ENCODE results near the gene BFAR.
"Not testable (repeated sequence)": the region's sequence is repeated elsewhere in the genome, so short reads cannot be mapped to it uniquely, and the experiment has no call there.

The BFAR gene

DNA sequence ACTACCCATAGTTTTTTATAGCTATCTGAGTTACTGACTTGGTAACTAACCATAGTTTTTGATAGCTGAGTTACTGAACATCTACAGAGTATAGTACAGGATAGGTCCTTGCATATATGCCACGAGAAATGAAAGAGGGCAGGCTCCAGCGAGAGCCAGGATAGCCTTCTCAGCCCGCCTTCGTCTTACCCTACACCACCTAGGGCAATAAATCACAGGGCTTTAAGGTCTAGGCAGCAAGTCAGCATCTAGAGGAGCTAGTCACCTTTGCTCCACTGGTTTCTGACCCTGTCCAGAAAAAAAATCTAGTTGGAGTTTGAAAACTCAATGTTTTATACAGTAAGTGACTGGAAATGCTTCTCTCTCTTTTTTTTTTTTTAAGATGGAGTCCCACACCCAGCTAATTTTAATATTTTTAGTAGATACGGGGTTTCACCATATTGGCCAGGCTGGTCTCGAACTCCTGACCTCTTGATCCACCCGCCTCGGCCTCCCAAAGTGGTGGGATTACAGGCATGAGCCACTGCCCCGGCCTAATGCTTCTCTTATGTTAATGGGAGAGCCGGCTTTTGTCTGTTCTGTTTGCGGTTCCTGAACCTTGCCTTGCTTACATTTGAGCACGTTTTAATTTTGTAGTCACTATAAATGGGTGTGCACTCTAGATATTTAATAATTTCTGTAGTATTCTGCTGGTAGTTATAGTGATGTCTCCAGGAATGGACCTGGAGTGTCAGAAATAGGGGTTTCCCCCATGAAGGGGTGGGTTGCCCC, 2.8 kb downstream of the BFAR start:
- DNase-seq (ENCODE audit: low spot score), result no peak

DNA sequence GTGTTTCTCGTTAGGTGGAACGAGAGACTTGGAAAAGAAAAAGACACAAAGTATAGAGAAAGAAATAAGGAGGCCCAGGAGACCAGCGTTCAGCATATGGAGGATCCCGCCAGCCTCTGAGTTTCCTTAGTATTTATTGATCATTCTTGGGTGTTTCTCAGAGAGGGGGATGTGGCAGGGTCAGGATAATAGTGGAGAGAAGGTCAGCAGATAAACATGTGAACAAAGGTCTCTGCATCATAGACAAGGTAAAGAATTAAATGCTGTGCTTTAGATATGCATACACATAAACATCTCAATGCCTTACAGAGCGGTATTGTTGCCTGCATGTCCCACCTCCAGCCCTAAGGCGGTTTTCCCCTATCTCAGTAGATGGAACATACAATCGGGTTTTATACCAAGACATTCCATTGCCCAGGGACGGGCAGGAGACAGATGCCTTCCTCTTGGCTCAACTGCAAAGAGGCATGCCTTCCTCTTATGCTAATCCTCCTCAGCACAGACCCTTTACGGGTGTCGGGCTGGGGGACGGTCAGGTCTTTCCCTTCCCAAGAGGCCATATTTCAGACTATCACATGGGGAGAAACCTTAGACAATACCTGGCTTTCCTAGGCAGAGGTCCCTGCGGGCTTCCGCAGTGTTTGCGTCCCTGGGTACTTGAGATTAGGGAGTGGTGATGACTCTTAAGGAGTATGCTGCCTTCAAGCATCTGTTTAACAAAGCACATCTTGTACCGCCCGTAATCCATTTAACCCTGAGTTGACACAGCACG, 3.6 kb downstream of the BFAR start:
- DNase-seq (ENCODE audit: low spot score), result not testable (repeated sequence)

DNA sequence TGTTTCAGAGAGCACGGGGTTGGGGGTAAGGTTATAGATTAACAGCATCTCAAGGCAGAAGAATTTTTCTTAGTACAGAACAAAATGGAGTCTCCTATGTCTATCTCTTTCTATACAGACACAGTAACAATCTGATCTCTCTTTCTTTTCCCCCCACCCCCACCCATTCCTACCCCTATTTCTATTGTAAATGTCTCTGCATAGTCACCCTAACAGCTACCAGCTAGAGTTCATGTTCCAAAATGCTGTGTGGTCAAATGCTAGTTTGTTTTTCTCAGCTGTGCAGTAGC, 4.1 kb downstream of the BFAR start:
- DNase-seq (ENCODE audit: low spot score), result not testable (repeated sequence)

DNA sequence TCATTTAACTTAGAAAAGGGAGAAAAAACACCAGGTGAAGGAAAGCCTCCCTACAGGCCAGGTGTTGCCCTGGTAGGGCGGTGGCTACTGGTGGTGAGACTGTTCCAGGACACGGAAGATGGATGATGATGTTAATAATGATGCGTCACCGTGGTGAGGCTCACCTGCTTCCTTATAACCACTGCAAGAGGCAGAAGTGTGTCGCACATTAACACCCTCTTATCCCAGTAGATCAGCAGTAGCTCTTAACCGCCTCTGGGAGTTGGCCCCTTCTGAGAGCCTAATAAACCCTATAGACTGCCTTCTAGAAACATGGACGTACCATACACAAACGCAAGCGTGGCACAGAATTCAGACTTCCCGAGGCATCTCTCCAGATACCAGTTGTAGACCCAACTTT, 7.8 kb downstream of the BFAR start:
- no peak for DNase-seq (ENCODE audit: low spot score)

DNA sequence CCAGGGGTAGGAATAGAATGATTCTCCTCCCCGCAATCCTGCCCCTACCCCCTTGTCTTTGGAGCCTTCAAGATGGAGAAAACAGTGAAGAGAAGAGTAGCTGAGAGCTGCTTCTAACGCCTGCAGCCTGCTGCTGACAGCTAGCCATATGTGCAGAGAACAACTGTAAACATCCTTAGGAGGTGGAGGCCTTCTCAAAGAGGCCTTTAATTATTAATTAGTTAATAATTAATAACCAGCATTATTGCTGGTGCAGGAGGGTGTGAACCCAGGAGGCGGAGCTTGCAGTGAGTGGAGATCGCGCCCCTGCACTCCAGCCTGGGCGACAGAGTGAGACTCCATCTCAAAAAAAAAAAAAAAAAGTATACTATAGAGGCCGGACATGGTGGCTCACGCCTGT, 8.5 kb downstream of the BFAR start:
- DNase-seq (ENCODE audit: low spot score), result no peak

DNA sequence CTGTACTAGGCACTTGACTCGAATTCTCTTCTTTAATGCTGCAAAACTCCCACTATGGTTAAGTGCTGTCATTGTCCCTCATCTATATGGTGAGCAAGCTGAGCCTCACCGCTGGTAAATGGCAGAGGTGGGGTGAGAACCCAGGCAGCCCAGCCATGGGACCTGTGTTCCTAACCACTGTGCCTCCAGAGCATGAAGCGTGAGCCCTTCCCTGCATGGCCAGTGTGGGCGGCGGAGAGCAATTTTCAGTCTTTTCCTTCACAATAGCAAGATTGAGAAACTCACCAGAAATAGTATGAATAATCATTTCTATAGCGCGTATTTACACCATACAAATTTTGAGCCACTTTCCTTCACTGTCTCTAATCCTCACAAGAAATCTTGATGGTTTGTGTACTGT, 9.2 kb downstream of the BFAR start:
- DNase-seq (ENCODE audit: low spot score), result no peak

DNA sequence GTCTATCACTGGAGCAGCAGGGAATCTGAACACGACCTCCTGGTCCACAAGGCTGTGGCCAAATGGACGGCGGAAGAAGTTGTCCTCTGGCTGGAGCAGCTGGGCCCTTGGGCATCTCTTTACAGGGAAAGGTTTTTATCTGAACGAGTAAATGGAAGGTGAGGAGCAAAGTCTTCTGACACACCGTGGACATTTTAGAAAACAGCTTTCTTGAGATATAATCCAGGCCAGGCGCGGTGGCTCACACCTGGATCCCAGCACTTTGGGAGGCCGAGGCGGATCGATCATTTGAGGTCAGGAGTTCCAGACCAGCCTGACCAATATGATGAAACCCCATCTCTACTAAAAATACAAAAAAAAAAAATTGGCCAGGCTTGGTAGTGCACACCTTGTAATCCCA, 17.1 kb downstream of the BFAR start:
- no peak for DNase-seq (ENCODE audit: low spot score)

DNA sequence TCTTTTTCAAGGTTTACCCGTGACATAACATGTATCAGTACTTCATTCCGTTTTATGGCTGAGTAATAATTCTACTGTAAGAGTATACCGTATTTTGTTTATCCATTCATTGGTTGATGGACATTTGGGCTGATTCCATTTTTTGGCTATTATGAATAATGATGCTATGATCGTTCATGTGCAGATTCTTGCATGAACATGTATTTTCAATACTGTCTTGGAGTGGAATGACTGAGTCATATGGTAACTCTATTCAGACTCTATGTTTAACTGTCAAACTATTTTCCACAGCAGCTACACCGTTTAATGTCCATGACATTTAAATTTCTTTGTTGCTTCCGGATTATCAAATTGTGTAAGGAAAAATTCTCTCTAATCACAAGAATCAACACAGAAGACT, 17.9 kb downstream of the BFAR start:
- no peak for DNase-seq (ENCODE audit: low spot score)

DNA sequence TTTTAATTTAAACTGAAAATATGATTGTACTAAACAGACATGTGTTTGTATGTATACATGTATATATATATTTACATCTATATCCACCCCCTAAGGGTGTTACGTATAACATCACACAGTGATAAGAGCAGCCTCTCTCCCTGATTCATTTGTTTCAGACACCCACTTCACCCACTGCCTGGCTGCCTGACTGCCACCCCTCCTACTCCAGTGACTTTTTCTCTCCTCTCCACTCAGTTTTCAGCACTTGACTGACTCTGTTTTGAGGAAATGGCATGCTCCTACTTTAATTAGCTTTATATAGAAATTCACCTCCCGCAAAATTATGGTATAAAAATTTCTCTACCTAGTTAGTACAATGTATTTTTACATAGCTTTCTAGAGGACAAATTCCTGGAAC, 20.0 kb downstream of the BFAR start:
- no peak for DNase-seq (ENCODE audit: low spot score)

DNA sequence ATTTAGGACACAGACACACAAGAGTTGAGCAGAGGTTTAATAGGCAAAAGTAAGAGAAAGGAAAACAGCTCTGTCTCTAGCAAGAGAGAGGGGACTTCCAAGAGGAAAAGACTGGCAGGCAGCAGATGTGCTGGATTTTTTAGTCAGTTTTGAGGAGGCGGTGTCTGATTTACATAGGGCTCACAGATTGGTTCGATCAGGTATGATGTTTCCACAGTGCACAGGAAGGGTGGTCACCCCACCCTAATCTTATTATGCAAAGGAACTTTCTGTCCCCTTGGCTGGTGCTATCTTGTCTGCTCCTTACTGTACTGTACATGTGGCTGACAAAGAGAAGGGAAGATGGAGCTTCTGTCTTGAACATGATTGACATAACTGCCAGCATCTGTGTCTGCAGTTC, 25.3 kb downstream of the BFAR start:
- DNase-seq (ENCODE audit: low spot score), result no peak

DNA sequence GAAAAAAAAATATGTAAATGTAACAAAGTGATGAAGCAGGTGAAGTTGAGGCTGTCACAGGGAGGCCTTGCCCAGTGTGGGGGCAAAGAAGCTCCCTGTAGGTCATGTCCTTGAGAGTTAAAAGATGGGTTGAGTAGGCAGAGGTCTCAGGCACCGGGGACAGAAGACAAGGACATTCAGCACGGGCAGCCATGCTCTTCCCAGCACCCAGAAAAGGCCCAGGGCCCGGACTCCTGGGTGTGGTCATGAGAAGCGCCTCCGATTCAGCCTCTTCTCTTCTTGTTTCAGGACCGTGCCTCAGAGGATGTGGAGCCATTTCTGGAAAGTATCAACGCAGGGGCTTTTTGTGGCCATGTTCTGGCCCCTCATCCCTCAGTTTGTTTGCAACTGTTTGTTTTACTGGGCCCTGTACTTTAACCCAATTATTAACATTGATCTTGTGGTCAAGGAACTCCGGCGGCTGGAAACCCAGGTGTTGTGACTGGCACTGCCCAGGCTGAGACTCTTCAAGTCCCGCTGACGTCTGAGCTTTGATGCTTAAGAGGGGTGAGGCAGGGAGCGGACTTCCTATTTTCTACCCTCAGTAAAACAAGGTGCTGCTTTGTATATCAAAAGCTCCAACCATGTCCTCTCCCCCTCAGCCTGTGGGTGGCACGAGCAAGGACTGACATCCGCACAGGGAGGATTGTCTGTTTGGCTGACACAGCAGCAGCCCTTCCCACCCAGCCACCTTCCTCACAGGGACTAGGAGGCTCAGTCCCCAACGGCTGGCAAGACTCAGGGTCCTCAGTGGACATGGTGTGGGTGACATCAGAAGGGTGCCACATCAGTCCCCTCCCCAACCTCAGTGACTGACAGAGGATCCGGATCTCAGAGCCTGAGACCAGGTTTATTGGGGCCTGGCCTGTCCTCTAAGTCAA, 34.9 kb downstream of the BFAR start:
- no peak for DNase-seq (ENCODE audit: low spot score)

DNA sequence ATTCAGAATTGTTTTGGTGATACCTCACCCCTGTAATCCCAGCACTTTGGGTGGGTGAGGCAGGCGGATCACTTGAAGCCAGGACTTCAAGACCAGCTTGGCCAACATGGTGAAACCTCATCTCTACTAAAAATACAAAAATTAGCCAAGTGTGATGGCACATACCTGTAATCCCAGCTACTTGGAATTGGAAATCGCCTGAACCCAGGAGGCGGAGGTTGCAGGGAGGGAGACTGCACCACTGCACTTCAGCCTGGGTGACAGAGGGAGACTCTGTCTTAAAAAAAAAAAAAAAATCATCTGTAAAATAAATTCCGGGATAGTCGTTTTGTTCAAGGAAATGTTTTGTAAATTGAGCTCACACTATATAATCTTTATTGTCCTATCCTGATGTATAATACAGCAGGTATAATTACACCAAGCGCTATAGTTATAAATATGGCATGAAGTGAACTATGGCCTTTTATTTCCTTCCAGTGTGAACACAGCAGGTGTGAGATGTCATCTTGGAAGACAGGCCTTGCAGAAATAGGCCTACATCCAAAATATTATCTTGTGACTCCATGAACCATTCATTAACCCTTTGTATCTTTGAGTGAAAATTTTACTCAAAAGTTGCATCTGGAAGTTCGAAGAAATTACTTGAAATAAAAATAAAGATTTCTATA, 35.9 kb downstream of the BFAR start:
- DNase-seq (ENCODE audit: low spot score), result no peak

DNA sequence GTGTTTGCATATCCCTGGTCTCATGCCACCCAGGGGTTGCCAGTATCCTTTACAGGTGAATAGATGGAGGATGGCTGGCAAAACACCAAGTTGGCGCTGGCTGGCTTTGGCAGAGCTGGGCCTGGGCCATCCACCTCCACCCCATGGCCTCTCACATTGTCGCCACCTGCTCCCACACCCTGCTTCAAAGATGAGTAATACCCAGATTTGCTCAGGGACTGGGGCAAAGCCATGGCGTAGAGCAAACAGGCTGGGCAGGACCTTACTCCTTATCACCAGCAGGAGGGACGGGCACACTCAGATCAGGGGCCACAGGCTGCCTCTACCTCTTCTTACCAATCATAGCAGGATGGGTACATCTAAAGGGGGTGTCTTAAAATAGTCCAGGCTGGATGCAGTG, 37.0 kb downstream of the BFAR start:
- no peak for DNase-seq (ENCODE audit: low spot score)

DNA sequence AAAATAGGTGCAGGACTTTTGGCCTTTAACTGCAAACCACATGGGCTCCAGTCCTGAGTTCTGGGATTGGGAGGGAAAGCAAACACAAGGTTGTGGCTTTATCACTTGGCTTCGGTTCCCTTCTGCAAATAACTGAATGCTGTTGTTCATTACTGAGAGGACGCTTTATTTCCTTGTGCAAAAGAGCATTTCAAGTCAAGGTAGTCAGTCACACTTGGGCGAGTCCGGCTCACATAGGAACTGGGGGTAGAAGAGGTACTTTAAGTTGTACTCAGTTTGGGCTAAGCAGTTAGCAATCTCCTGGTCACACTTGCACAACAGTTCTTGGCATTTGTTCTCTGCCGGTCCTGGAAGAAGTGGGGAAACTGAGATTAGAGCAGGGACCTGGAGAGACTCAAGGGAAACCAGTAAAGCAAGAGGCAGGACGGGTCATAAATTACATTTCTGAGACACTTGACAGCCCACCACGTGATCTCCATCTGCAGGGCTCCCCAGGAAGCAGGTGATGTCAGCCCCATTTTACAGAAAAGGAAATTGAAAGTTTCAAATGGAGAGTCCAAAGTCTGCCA, 39.7 kb downstream of the BFAR start:
- no peak for DNase-seq (ENCODE audit: low spot score)

DNA sequence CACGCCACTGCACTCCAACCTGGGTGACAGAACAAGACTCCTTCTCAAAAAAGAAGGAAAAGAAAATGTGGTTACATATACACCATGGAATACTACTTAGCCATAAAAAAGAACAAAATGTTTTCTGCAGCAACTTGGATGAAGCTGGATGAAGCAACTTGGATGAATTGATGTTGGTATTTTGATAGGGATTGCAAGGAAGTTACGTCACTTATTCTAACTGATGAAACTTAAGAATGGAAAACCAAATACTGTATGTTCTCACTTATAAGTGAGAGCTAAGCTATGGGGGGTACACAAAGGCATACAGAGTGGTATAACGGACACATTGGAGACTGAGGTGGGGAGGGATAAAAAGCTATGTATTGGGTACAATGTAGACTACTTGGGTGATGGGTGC, 43.9 kb downstream of the BFAR start:
- DNase-seq (ENCODE audit: low spot score), result no peak

DNA sequence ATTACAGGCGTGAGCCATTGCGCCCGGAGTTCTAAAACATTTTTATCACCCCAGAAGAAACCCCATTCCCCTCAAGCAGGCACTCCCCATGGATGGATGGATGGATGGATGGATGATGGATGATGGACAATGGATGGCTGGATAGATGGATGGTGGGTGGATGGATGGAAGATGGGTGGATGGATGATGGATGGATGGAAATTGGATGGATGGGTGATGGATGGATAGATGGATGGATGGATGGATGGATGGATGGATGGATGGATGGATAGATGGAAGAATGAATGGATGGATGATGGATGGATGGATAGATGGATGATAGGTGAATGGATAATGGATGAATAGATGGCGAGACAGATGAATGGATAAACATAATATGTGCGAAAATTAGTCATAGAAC, 44.9 kb downstream of the BFAR start:
- no peak for DNase-seq (ENCODE audit: low spot score)

DNA sequence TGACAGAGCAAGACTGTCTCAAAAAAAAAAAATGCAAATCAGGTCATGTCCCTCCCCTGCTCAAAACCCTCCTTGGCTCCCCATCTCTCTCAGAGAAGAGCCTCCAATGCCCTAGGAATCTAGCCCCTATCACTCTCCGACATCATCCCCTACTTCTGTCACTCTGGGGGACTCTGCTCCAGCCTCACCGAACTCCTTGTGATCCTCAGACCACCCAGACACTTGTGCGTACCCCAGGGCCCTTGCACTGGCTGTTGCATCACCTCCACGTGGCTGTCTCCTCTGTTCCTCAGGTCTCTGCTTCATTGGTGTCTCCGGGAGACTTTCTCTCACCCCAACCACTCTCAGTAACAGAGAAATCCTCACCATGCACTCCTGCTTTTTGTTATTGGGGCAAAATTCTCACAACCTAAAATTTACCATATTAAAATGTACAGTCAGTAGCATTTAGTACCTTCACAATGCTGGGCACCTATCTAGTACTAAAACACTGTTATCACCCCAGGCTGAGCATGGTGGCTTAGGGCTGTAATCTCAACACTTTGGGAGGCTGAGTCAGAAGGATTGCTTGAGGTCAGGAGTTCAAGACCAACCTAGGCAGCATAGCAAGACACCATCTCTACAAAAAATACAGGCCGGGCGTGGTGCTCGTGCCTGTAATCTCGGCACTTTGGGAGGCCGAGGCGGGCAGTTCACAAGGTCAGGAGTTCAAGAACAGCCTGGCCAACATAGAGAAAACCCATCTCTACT, 46.2 kb downstream of the BFAR start:
- no peak for DNase-seq (ENCODE audit: low spot score)

DNA sequence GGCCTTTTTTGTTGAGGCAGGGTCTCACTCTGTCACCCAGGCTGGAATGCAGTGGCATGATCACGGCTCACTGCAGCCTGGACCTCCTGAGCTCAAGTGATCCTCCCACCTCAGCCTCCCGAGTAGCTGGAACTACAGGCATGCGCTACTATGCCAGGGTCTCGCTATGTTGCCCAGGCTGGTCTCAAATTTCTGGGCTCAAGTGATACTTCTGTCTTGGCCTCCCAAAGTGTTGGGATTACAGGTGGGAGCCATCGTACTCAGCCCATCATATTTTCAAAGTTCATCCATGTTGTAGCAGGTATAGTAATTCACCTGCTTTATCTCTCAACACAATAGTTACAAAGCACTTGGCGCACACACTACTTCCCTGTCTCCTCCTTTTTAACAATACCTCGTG, 47.6 kb downstream of the BFAR start:
- DNase-seq (ENCODE audit: low spot score), result not testable (repeated sequence)

DNA sequence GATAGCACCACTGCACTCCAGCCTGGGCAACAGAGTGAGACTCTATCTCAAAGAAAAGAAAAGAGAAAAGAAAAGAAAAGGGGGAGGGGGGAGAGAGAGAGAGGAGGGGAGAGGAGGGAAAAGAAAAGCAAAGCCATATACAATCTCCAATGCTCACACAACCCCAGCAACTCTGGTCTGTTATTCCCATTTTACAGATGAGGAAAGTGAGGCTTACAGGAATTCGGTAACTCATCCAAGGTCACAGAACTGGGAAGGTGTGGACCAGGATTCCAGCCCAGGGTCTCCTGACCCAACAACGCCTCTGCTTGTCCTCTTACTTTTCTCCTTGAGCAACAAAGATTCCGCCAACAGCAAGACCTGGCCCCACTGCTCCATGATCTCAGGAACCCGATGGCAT, 48.4 kb downstream of the BFAR start:
- DNase-seq (ENCODE audit: low spot score), result no peak

DNA sequence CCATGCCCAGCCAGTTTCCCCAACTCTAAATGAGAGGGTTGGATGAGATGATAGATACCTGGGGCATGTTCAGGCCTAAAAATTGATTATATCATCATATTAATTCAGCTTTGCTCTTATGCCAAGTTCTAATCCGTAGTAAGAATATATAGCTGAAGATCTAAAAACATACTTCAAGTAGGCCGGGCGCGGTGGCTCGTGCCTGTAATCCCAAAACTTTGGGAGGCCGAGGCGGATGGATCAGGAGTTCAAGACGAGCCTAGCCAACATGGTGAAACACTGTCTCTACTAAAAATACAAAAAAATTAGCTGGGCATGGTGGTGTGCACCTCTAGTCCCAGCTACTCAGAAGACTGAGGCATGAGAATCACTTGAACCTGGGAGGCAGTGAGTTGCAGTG, 49.4 kb downstream of the BFAR start:
- DNase-seq (ENCODE audit: low spot score), result no peak
